HAP-1 (cell line): Measurements from ENCODE around the gene MEGF6.
"Not testable (repeated sequence)": the region's sequence is repeated elsewhere in the genome, so short reads cannot be mapped to it uniquely, and the experiment has no call there.

ENCODE experiments used
- DNase-seq, 2 experiments: peaks; one replicate each; pipeline ENCODE4 v3.0.0-alpha.2; 2016 to 2020; ENCODE audit warnings: low spot score in 2 of 2
- H3K27me3 ChIP-seq: fragments of 250-450 bp; sonication (Bioruptor Pico); 2 replicates; pipeline ENCODE4 v1.5.1; 2020; ENCODE audit warnings: low read depth, mild to moderate bottlenecking, moderate library complexity
- H3K36me3 ChIP-seq: fragments of 250-450 bp; sonication (Bioruptor Pico); replicated peaks from 2 replicates; pipeline ENCODE4 v1.5.1; 2020; ENCODE audit warnings: mild to moderate bottlenecking
- H3K4me1 ChIP-seq: fragments of 250-450 bp; sonication (Bioruptor Pico); 2 replicates; pipeline ENCODE4 v1.5.1; 2020; ENCODE audit warnings: mild to moderate bottlenecking
- H3K4me3 ChIP-seq: fragments of 250-450 bp; sonication (Bioruptor Pico); 2 replicates; pipeline ENCODE4 v1.5.1; 2020; ENCODE audit warnings: mild to moderate bottlenecking, moderate library complexity
- H3K9me3 ChIP-seq: fragments of 250-450 bp; sonication (Bioruptor Pico); 2 replicates; pipeline ENCODE4 v1.5.1; 2020; ENCODE audit warnings: mild to moderate bottlenecking, moderate library complexity
- in situ Hi-C: fragments of 300-500 bp; cut with MboI; formaldehyde crosslinking; loops from 3 replicates; pipeline ENCODE4 v1.14.3; 2020; ENCODE audit warnings: low sequenced_read_pairs, inconsistent platforms, mixed read lengths

The MEGF6 gene

GRCh38 chr1:3627515-3628253 lies 16.4 kb upstream of the MEGF6 start:
- H3K4me1 ChIP-seq = no peaks in the 10 kb centered on the region; the same call in 1 of the 2 replicates
- H3K27me3 ChIP-seq = no peaks in the 10 kb centered on the region
- in situ Hi-C loops = no loop called here
- H3K9me3 ChIP-seq = no peaks in the 10 kb centered on the region
- no peak for DNase-seq
- H3K36me3 ChIP-seq = peaks cover 5% of the 10 kb centered on the region
- H3K4me3 ChIP-seq = no peak overlapping the region

GRCh38 chr1:3626025-3626424 lies 14.7 kb upstream of the MEGF6 start:
- in situ Hi-C loops = no loop called here
- Histone ChIP-seq H3K36me3 (peaks cover 5% of the 10 kb centered on the region), H3K9me3 (no peaks in the 10 kb centered on the region), H3K27me3 (no peaks in the 10 kb centered on the region), H3K4me1 (no peaks in the 10 kb centered on the region; the same call in 1 of the 2 replicates), H3K4me3 (peak overlapping the region; percentile 93)
- no peak for DNase-seq

GRCh38 chr1:3625151-3625907 lies 14.0 kb upstream of the MEGF6 start:
- Histone ChIP-seq H3K36me3 (peaks cover 5% of the 10 kb centered on the region), H3K4me1 (no peaks in the 10 kb centered on the region; the same call in 1 of the 2 replicates), H3K9me3 (no peaks in the 10 kb centered on the region), H3K27me3 (no peaks in the 10 kb centered on the region), H3K4me3 (peak overlapping the region; percentile 93)
- in situ Hi-C loops = no loop called here
- peak; percentile 9 to 40 for DNase-seq

GRCh38 chr1:3624200-3625136 lies 13.2 kb upstream of the MEGF6 start, which contains the start of gene TPRG1L:
TSS of gene TPRG1L (plus strand) at chr1:3625015. CDS start at chr1:3625073, 58 bp downstream.
- DNase-seq = peak; percentile 94 to 99
- in situ Hi-C loops = loop anchor here (5.0 kb wide), 2 partner anchors 57 to 172 kb away; partner anchors contain the start of gene ARHGEF16

GRCh38 chr1:3623441-3624199 lies 12.3 kb upstream of the MEGF6 start:
- H3K9me3 ChIP-seq = no peaks in the 10 kb centered on the region
- H3K4me3 ChIP-seq = peak overlapping the region; percentile 93
- H3K4me1 ChIP-seq = no peaks in the 10 kb centered on the region; the same call in 1 of the 2 replicates
- H3K36me3 ChIP-seq = peaks cover 5% of the 10 kb centered on the region; the same call in 1 of the 2 replicates
- in situ Hi-C loops = loop anchor here (5.0 kb wide), 2 partner anchors 56 to 171 kb away; partner anchors contain the start of gene ARHGEF16
- DNase-seq = no peak
- no peaks in the 10 kb centered on the region for H3K27me3 ChIP-seq

More at GRCh38 chr1:3624200-3625136, 13.2 kb upstream of the MEGF6 start, which contains the start of gene TPRG1L:
- Histone ChIP-seq H3K4me3 (peak within 1 kb of the TSS; percentile 93), H3K27me3 (no peaks in the 10 kb centered on the region), H3K4me1 (no peaks in the 10 kb centered on the region; the same call in 1 of the 2 replicates), H3K36me3 (peaks cover 5% of the 10 kb centered on the region; the same call in 1 of the 2 replicates), H3K9me3 (no peaks in the 10 kb centered on the region)

GRCh38 chr1:3622102-3622501 lies 10.8 kb upstream of the MEGF6 start:
- H3K4me1 ChIP-seq, H3K4me3 ChIP-seq: not testable (repeated sequence)
- in situ Hi-C loops = loop anchor here (5.0 kb wide), 2 partner anchors 55 to 170 kb away; partner anchors contain the start of gene ARHGEF16

DNA sequence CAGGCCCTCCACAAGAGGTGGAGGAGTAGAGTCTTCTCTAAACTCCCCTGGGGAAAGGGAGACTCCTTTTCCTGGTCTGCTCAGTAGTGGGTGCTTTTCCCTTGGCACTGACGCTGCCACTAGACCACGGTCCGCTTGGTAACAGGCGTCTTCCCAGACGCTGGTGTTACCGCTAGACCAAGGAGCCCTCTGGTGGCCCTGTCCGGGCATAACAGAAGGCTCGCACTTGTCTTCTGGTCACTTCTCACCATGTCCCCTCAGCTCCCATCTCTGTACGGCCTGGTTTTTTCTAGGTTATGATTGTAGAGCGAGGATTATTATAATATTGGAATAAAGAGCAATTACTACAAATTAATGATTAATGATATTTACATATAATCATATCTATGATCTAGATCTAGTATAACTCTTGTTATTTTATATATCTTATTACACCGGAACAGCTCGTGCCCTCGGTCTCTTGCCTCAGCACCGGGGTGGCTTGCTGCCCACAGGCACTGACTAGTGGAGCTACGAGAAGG lies 9.9 kb upstream of the MEGF6 start:
- not testable (repeated sequence) for H3K4me3 ChIP-seq, H3K9me3 ChIP-seq, H3K36me3 ChIP-seq, H3K27me3 ChIP-seq, H3K4me1 ChIP-seq
- peak in 1 of 2 experiments; percentile 39 for DNase-seq
- in situ Hi-C loops = loop anchor here (5.0 kb wide), 2 partner anchors 54 to 169 kb away; partner anchors contain the start of gene ARHGEF16

More at GRCh38 chr1:3622102-3622501, 10.8 kb upstream of the MEGF6 start:
- not testable (repeated sequence) for H3K9me3 ChIP-seq, H3K27me3 ChIP-seq, H3K36me3 ChIP-seq, DNase-seq

DNA sequence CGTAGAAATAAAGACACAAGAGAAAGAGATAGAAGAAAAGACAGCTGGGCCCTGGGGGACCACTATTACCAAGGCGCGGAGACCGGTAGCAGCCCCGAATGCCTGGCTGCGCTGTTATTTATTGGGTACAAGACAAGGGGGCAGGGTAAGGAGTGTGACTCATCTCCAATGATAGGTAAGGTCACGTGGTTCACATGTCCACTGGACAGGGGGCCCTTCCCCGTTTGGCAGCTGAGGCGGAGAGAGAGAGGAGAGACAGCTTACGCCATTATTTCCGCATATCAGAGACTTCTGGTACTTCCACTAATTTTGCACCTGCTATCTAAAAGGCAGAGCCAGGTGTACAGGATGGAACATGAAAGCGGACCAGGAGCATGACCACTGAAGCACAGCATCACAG lies 9.4 kb upstream of the MEGF6 start:
- in situ Hi-C loops = loop anchor here (5.0 kb wide), 2 partner anchors 53 to 168 kb away; partner anchors contain the start of gene ARHGEF16
- Histone ChIP-seq H3K27me3 (no peaks in the 10 kb centered on the region), H3K4me1 (no peaks in the 10 kb centered on the region; the same call in 1 of the 2 replicates), H3K4me3 (no peak overlapping the region), H3K36me3 (no peaks in the 10 kb centered on the region), H3K9me3 (no peaks in the 10 kb centered on the region)
- no peak for DNase-seq

DNA sequence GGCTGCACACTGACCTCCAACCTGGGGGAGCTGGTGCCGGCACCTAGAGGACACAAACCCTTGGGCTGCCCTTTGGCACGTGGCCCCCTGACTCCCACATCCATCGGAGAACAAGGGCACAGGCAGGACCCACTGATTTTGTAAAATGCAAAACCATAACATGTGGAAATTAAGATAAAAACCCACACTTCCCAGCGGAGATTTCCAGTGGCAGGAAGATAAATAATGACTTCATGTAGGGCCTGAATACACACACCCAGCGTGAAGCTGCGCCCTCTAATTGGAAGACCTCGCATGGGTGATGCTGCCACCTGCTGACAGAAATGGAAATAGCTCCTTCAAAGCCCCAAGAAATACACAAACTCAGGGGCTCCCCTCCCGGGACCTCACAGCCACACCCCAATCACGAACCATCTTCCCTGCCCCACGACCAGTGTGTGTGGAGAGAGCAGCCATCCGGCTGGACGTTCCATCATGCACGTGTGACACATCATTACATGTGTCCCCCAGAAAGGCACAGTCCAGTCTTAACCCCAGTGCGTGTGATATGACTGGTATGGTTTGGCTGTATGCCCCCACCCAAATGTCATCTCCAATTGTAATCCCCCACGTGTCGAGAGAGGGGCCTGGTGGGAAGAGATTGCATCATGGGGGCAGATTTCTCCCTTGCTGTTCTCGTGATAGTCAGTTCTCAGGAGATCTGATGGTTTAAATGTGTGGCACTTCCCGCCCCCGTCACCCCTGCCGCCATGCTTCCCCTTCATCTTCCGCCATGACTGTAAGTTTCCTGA lies 7.8 kb upstream of the MEGF6 start:
- Histone ChIP-seq H3K27me3 (0 out of 2 replicates have a peak, but pooled peaks cover 2% of the 10 kb centered on the region), H3K4me3 (no peak overlapping the region), H3K36me3 (no peaks in the 10 kb centered on the region), H3K4me1 (no peaks in the 10 kb centered on the region; the same call in 1 of the 2 replicates), H3K9me3 (no peaks in the 10 kb centered on the region)
- DNase-seq = peak; percentile 65 to 82
- in situ Hi-C loops = no loop called here

DNA sequence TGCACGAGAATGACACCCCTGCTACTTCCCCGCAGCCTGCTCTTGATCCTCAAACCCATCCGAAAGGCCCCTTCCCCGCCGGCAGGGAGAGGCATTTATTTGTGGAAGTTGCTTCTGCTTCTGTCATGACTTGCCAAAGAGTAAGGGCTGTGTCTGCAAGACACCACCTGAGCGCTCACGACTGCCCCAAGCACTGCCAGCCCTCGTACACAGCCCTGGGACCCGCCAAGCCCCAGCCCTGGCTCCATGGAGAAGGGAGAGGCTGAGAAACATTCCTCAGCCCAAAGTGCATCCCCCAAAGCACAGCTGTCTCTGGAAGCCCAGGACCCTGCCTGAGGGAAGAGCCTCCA lies 7.2 kb upstream of the MEGF6 start:
- H3K4me3 ChIP-seq = no peak overlapping the region
- H3K27me3 ChIP-seq = 0 out of 2 replicates have a peak, but pooled peaks cover 2% of the 10 kb centered on the region
- in situ Hi-C loops = no loop called here
- H3K36me3 ChIP-seq = no peaks in the 10 kb centered on the region
- no peak for DNase-seq
- H3K9me3 ChIP-seq = no peaks in the 10 kb centered on the region
- H3K4me1 ChIP-seq = no peaks in the 10 kb centered on the region

DNA sequence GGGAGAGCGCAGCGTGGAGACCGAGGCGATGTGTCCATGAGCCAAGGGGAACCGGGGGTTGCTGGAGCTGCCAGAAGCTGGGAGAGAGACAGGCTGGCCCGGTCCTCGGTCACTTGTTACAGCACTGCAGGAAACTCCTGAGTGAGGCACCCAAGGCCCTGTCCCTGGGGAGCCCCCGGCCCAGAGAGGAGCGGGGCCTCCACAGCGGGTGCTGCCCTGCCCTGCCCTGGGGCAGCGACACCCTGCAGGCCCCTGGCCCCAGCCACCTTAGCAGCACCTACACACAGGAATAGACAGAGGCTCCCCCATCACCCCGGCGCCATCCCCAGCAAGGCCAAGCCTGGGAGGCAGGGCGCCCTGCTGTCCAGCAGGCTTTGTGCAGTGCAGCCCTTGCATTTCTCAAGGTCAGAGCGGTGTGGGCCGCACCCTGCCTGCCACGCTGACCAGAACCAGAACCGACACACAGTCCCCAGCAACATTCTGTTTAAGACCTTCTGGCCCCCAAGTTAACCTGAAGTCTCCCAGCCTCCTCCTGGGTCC lies 6.6 kb upstream of the MEGF6 start:
- 0 out of 2 replicates have a peak, but pooled peaks cover 2% of the 10 kb centered on the region for H3K27me3 ChIP-seq
- in situ Hi-C loops = no loop called here
- H3K4me1 ChIP-seq = no peaks in the 10 kb centered on the region
- no peaks in the 10 kb centered on the region for H3K36me3 ChIP-seq
- H3K9me3 ChIP-seq = no peaks in the 10 kb centered on the region
- no peak overlapping the region for H3K4me3 ChIP-seq
- no peak for DNase-seq
